Right ventricle myocardium superior (tissue), 1 donor: ENCODE results near the gene TNNI2. TPM values are rescaled to one million over a fixed set of nuclear protein-coding genes. Genes with fewer than 3 reads are reported as not detected.

Source experiments
- ATAC-seq: fragments of 200-7000 bp; cut with Tn5 transposase; one replicate; pipeline ENCODE4 v1.9.1; 2020; ENCODE audit warnings: mild to moderate bottlenecking; ENCODE audit not compliant: poor library complexity
- DNase-seq: peaks from one replicate; pipeline ENCODE4 v3.0.0-alpha.2; 2020
- intact Hi-C: fragments of 100-400 bp; cut with DNase I; formaldehyde crosslinking; loops from one replicate; pipeline ENCODE4 v1.11.2; 2022
- total RNA-seq: library from RNA; stranded (reverse); fragmentation: NEBNext Ultra II Directional; extraction: Animal tissue kit (Norgen Biotek cat#: 25700); gene quantifications from one replicate; pipeline ENCODE4 v1.2.1, GENCODE V29; 2021
- donor health status: DM: no; HTN: yes; CAD: no; lungs with severe emphysema.

The TNNI2 gene
- total RNA-seq, 1 donor from 2014 or later: not detected

DNA sequence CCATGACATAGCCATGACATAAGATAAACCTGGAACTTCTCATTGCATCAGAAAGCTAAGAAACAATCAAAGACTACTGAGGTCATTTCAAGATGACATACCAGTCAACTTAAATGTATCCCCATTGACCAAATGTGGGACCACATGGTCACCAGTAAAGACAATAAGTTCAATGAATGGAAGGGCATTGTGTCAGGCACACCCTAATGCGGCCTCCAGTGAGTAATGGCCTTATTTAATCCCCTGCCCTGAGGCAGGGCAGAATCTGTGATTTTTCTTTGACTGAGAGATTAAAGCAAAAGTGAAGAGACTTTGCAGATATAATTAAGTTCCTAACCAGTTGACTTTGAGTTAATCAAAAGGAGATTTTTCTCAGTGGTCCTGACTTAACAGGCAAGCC, 21.3 kb upstream of the TNNI2 start:
- intact Hi-C loops: no loop called here
- ATAC-seq (no peak), DNase-seq (no peak)

GRCh38 chr11:1819074-1819473, 19.7 kb upstream of the TNNI2 start:
- intact Hi-C loops: no loop called here
- ATAC-seq (no peak), DNase-seq (no peak)

DNA sequence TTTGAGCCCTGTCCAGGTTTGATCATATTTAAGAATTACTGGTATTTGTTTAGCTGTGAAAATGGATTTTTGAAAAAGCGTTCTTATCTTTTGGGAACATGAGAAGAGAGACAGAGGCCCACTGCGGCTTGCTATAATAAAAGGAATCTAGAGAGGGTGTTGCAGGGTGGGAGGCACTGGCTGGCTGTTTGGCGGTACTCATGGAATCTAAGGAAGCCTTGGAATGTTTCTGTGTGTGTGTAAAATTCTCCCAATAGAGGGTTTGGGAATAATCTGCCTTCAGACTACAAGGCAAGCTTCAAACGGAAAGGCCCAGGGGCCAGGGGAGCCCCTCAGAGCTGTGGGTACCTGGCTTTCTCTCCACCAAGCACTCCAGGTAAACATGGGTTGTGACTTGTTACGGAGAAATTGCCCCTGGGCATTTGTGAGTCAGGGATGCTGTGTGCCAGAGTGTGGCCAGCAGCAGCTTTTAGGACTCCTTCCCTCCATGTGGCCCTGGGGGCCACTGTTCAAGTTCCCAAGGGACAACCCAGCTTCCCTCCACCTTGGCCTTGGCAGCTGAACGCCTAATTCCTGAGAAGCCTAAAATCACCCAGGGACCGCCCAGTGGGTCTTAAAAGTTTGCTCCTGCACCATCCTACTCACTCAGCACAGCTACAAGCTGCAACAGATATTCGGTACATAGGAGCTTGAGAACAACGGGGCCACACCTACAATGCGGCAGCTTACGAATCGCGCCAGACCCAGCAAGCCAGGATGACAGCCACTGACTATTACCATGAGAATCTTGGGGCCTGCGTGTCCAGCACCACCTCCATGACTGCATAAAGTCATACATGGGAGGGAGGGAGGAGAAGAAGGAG, 18.1 kb upstream of the TNNI2 start:
- intact Hi-C loops: no loop called here
- no peak for ATAC-seq
- DNase-seq: no peak

DNA sequence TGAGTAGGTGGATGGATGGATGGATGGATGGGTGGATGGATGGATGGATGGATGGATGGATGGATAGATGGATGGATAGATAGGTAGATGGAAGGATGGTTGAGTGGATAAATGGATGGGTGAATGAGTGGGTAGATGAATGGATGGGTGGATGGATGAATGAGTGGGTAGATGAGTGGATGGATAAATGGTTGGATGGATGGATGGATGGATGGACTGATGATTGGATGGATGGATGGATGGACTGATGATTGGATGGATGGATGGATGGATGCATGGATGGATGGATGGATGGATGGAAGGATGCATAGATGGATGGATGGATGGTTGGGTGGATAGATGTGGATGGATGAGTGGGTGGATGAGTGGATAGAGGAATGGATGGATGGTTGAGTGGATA, 17.2 kb upstream of the TNNI2 start:
- intact Hi-C loops: no loop called here
- ATAC-seq (no peak), DNase-seq (no peak)

DNA sequence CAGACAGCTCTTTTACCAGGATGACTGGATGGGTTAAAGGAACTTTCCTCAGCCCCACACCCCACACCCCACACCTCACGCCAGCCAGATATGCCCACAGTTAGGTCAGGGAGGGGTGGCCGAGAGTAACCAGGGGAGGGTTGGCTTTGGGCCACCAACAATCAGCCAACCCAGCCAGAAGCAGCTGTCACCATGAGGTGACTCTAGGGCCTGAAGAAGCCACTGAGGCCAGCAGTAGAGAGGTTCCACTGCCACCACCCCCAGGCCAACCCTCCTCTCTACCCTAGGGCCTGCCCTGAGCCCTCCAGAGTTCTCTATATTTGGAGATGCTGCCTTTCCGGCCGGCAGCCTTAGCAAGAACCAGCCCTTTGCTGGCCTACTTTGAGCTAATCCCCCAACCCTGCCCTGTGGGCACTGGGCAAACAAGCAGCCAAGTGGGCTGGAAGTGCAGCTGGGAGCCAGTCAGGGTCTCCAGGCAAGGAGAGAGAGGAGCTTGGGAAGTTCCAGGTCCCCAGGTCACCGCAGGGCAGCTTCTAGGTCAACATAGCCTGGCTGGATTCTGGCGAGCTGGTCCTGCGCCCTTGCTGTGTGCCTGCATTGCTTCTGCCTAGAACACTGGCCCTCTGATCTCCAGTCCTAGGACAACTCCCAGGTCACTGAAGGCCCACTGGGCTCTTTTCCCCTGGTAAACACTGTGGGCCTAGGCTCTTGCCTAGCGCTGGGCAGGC, 16.0 kb upstream of the TNNI2 start:
- intact Hi-C loops: no loop called here
- DNase-seq (no peak), ATAC-seq (no peak)

- DNase-seq: no peak
- no peak for ATAC-seq
- intact Hi-C loops: no loop called here
These were observed 15.2 kb upstream of the TNNI2 start for GRCh38 chr11:1823376-1824220.

DNA sequence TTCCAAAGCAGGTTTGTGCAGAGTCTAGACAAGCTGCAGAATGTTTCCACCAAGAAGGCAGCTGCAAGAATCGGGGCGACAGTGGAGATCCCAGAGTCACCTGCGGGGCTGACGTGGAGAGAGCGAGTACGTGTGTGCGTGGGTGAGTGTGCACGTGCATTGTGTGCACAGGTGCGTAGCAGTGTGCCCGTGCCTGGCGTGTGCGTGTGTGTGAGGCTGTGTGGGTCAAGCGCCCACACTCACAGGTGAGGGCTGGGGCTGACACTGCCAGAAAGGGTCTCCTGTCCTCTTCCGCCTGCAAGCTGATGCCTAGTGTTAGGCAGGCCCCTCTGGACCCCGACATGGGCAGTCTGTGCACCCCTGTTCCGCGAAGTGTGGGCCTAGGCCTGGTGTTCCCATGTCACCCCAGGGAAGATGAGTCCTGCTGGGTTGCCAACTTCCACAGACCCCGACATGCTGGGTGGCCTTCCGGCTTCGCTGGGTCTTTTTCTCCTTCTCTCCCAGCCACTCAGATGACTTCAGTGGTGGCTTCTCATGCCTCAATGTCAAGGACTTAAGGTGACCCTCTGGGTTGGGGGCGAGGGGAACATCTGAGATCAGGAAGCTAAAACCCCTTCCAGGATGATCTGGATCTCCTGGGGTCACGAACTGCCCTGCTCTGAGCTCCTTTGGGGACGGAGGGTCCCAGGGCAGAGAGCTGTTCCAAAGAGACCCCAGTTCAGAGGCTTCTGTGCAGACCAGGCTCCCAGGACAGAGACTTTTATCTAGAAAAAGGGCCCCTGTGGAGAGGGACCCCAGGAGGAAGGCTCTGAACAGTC, 14.4 kb upstream of the TNNI2 start:
- DNase-seq (no peak), ATAC-seq (no peak)
- intact Hi-C loops: no loop called here

DNA sequence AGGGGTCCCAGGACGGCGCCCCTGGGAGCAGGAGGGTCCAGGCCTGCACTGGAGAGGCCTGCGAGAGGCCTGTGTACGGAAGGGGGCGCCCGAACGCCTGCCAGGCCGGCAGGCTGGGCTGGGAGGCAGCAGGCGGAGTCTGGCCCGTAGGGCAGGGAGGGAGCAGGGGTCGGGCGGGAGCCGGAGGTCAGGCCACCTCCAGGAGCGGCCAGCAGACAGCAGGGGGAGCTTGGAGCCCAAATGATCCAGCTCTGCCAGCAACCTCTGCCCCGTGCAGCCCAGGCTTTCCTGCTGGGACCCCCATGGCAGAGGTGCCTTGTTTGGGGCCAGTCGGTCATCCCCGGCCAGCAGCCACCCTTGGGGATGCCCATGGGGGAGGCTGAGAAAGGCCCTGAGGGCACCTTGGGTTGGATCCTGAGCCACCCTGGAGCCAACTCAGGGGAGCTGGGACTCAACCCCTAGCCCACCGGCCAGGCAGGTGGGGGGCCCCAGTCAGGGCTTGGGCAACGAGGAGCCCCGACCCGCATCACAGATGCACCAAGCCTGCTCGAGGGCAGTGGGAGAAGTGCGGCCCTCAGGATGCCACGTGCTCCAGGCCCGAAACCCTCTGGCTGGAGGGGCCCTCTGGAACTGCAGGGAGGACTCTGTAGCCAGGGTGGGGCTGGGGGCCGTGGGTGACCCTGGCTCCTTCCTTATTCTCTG, 13.6 kb upstream of the TNNI2 start:
- ATAC-seq (peak; percentile 48), DNase-seq (peak; percentile 67)
- intact Hi-C loops: no loop called here

GRCh38 chr11:1825785-1826451, 12.9 kb upstream of the TNNI2 start:
- ATAC-seq (no peak), DNase-seq (peak; percentile 37)
- intact Hi-C loops: no loop called here

DNA sequence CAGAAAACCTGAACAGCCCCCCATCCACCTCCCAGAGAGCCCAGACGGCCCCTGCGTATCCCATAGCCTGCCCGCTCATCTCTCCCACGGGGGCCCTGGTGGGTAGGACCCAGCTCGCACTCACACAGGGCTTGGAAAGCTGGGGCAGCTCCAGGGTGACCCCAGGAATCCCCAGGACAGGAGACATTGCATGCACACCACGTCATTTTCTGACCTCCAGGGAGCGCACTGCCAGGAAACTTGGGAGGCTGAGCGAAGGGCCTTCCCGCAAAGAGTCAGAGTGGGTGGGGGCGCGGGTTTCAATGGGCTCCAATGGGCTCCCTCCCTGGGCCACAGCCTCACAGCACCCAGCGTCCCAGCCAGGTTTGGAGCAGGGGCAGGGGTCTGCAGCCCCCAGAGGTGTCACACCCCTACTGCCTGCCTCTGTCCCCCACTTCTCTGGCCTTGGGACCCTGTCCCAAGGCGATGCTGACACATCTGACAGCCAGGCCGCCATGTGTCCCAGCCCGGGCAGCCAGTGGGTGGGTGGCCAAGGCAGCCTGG, 12.2 kb upstream of the TNNI2 start:
- peak; percentile 47 for DNase-seq
- peak; percentile 8 for ATAC-seq
- intact Hi-C loops: no loop called here

DNA sequence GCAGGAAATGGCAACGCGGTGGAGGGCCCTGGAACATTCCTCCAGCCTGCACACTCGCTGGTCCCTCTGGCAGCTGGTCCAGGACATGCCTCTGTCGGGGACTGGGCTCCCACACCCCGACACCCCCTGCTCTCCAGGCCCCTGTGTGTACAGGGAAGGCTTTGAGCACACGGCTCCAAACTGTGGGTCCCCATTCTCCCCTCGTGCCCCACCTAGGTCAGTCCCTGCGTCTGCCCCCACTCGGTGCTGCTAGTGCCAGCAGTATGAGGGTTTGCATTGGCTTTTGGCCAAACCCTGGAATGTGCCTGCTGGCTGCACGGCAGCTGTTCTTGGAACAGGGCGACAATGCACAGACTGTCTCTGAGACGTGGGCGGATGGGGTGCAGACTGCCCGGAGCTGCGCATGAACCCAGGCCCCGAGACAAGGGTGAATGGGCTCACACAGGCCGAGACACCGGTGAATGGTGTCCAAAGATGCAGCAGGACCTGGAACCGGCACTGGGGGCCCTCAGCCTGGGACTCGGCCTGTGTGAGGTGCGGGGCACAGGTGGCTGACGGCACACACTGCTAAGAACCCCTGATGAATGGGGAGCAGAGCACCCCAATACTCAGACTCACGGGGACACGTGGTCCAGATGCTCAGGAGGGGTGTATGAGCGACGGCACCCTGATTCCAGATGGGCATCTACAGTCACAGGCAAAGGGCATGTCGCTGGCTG, 11.5 kb upstream of the TNNI2 start:
- DNase-seq: peak; percentile 59
- intact Hi-C loops: no loop called here

GRCh38 chr11:1827931-1828330, 10.8 kb upstream of the TNNI2 start:
- intact Hi-C loops: no loop called here
- DNase-seq: no peak
- no peak for ATAC-seq

More for the DNA sequence above, 11.5 kb upstream of the TNNI2 start:
- peak; percentile 80 for ATAC-seq

DNA sequence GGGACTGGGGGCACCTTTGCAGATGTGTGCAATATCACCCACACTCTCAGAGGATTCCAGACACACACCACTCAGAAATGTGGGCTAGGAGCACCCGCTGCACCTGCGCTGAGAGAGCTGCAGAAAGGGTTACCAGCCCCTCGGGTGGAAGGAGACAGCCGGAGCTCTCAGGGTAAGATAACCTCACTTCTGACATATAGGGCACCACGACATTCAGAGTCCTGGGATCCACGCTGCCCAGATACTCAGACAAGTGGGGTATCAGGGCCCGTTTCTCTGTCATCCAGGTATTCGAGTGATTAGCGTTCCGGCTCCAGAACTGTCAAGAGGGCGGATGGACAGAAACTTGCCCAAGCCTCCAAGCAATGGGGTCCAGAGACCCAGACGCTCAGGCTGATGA, 10.2 kb upstream of the TNNI2 start:
- ATAC-seq: no peak
- DNase-seq: no peak
- intact Hi-C loops: no loop called here

DNA sequence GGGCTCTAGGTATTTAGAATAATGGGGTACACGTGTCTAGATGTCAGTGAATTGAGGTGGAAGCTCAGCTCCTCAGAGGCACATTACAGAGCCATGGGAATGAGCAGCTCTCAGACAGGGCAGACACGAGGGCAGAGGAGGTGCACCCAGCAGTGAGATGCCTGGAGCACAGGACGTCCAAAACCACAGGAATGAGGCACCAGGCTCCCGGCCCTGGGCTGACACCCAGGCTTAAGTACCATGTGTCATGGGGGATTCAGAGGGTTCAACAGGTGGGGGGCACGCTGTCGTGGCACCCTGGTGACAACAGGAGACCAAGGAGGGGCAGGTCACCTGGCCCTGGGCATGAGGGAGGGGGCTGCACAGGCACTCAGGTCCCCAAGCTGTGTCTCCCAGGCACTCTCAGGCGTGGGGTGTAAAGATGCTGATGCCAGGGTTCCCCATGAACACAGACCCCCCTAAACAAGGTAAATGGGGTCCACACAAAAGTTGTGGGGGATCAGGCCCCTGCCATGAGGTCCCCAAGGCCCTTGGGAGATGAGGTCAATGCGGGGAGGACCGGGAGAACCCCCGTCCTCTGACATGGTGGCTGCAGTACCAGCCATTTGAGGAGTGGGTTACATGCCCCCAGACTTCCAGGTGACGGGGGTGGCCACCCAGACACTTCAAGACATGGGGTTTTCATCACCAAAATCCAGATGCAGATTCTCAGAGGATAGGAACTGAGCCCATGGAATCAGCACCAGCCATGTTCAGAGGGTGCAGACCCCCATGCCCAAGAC, 9.6 kb upstream of the TNNI2 start:
- ATAC-seq: no peak
- no peak for DNase-seq
- intact Hi-C loops: no loop called here

GRCh38 chr11:1830004-1830321, 8.8 kb upstream of the TNNI2 start:
- ATAC-seq (no peak), DNase-seq (no peak)
- intact Hi-C loops: loop anchor here (2.0 kb wide), 1 partner anchor 135 kb away; no protein-coding TSS in a partner anchor
